ENCODE data around the gene UBAP1. TPM values are rescaled to one million over a fixed set of nuclear protein-coding genes. Genes with fewer than 3 reads are reported as not detected.

Gene UBAP1
- total RNA-seq, 1 donor from 2014 or later, result 30.6 TPM

- Mint-ChIP-seq H3K36me3 (ENCODE audit: low read depth) (peaks cover 73% of the 10 kb centered on the region), H3K9me3 (no peaks in the 10 kb centered on the region), H3K4me1 (peaks cover 6% of the 10 kb centered on the region), H3K27me3 (no peaks in the 10 kb centered on the region), H3K4me3 (no peak overlapping the region), H3K27ac (no peak overlapping the region)
- no peak for ATAC-seq (ENCODE audit: low read depth)
- intact Hi-C loops (cut with micrococcal nuclease), result no loop called here
- ChIA-PET POLR2A (no interaction called here), CTCF (no interaction called here)
- DNase-seq, result no peak
- no peak for TF ChIP-seq CTCF (IDR thresholded peaks at IDR 0.05)
Measured at GRCh38 chr9:34250721-34251120, 71.9 kb downstream of the UBAP1 start.

- CTCF ChIA-PET, result interaction anchor here (0.6 to 1.6 kb wide), 7 partner anchors 10 to 356 kb away, joined by 3 to 7 read pairs (median 3); partner anchors contain the start of gene UBAP2
- Mint-ChIP-seq H3K9me3 (no peaks in the 10 kb centered on the region), H3K27me3 (no peaks in the 10 kb centered on the region), H3K4me1 (peaks cover 12% of the 10 kb centered on the region), H3K36me3 (ENCODE audit: low read depth) (peaks cover 64% of the 10 kb centered on the region), H3K4me3 (no peak overlapping the region), H3K27ac (no peak overlapping the region)
- intact Hi-C loops (cut with micrococcal nuclease), result no loop called here
- POLR2A ChIA-PET, result no interaction called here
- ATAC-seq (ENCODE audit: low read depth) (no peak), DNase-seq (no peak)
- no peak for TF ChIP-seq CTCF (IDR thresholded peaks at IDR 0.05)
Measured at GRCh38 chr9:34252016-34252415, 73.2 kb downstream of the UBAP1 start.

DNA sequence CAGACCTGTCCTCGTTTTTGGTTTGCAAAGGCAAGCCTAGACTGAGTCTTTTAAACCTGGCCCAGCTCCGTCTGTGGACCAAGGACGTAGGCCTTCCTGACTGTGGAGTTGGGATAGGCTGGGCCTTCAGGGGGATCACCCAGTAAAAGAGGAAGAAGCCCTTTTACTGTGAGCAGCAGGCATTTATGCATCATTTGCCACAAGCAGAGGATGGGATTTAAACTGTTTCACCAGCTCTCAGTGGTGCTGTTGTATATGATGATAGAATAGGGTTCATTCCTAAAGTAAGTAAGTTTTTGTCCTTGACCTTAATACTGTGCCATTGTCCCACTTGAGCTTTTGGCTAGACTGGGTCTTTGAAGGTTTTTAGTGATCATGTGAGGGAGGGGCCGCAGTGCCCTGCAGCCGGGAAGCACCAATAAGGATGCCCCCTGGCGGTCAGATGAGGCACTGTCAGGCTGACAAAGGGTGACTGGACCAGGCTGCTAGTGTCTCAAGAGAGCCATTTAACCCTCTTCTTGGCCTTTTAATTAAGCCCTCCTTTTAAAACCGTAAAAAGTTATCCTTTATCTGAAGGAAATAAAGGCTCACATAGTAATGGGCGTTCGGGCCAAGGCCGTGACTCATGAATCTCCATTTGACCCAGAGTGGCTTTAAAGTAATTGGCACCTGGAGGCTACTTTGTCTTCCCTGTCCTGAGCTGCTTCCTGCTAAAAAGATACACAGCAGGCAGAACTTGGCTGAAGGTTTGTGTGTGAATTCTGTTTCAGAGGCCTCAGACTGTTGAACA, 74.0 kb downstream of the UBAP1 start:
- H3K27me3 Mint-ChIP-seq, result no peaks in the 10 kb centered on the region
- DNase-seq (peak; percentile 33), ATAC-seq (ENCODE audit: low read depth) (peak; percentile 60)
- intact Hi-C loops (cut with micrococcal nuclease), result no loop called here
- no peak overlapping the region for H3K27ac Mint-ChIP-seq
- H3K36me3 Mint-ChIP-seq (ENCODE audit: low read depth), result peaks cover 59% of the 10 kb centered on the region
- H3K4me3 Mint-ChIP-seq, result no peak overlapping the region
- TF ChIP-seq CTCF (IDR thresholded peaks at IDR 0.05), result no peak
- ChIA-PET CTCF (interaction anchor here (0.6 to 1.6 kb wide), 8 partner anchors 11 to 356 kb away, joined by 3 to 7 read pairs (median 3); partner anchors contain the start of gene UBAP2), POLR2A (no interaction called here)
- peaks cover 15% of the 10 kb centered on the region for H3K4me1 Mint-ChIP-seq
- H3K9me3 Mint-ChIP-seq, result no peaks in the 10 kb centered on the region

GRCh38 chr9:34253460-34253837, 74.6 kb downstream of the UBAP1 start:
- Mint-ChIP-seq H3K27me3 (no peaks in the 10 kb centered on the region), H3K4me1 (peaks cover 15% of the 10 kb centered on the region), H3K27ac (no peak overlapping the region), H3K9me3 (no peaks in the 10 kb centered on the region), H3K36me3 (ENCODE audit: low read depth) (peaks cover 55% of the 10 kb centered on the region), H3K4me3 (no peak overlapping the region)
- POLR2A ChIA-PET, result no interaction called here
- intact Hi-C loops (cut with micrococcal nuclease), result no loop called here
- TF ChIP-seq CTCF (IDR thresholded peaks at IDR 0.05), result no peak
- CTCF ChIA-PET, result interaction anchor here (1.0 to 1.6 kb wide), 3 partner anchors 12 to 135 kb away, joined by 3 to 7 read pairs (median 4); no protein-coding TSS in a partner anchor
- ATAC-seq (ENCODE audit: low read depth) (no peak), DNase-seq (no peak)

DNA sequence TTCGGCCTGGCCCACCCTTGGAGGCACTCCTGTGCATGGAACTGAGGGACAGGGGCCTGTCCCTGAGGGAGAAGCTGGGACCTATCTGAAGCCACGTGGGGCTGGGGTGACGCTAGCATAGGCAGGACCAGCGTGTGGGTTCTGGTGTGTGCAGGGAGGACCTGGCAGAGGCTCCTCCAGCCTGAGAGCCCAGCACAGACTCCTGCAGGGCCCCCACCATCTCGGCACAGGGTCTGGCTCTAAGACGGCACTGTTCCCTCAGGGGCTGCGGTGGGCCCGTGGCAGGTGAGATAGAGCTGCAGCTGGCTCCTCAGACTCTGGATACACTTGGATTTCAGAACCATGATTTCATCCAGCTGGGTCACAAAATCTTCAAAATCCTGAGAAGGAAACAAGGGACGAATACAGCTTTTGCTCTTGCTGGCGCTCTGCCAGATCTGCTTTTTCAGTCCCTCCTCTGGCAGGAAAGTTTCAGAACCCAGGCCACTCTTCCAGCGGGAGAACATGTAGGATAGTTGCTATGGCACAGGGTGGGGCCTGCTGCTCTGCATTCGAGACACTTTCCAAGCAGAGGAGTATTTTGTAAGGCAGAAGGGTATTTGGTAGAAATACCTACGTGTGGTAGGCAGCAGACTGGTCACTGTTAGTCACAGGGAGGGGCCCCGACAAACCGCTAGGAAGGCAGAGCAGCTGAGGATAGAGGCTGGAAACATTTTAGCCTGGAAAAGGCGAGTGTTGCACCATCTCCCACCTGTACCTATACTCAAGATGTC, 75.5 kb downstream of the UBAP1 start:
- ATAC-seq (ENCODE audit: low read depth) (no peak), DNase-seq (no peak)
- Mint-ChIP-seq H3K4me3 (no peak overlapping the region), H3K36me3 (ENCODE audit: low read depth) (peaks cover 48% of the 10 kb centered on the region), H3K27ac (no peak overlapping the region), H3K9me3 (no peaks in the 10 kb centered on the region), H3K4me1 (peaks cover 15% of the 10 kb centered on the region), H3K27me3 (no peaks in the 10 kb centered on the region)
- TF ChIP-seq CTCF (IDR thresholded peaks at IDR 0.05), result no peak
- POLR2A ChIA-PET, result no interaction called here
- intact Hi-C loops (cut with micrococcal nuclease), result no loop called here
- CTCF ChIA-PET, result interaction anchor here (1.5 kb wide), 1 partner anchor 125 kb away, joined by 4 read pairs; no protein-coding TSS in a partner anchor

Data from activated B cell treated with CpG ODN at 0.5 μM for 24 hours (primary cell).